Inferior parietal cortex (tissue), 1 donor: ENCODE results near the gene GPRIN1.
"Not testable (repeated sequence)": the region's sequence is repeated elsewhere in the genome, so short reads cannot be mapped to it uniquely, and the experiment has no call there.

ENCODE experiments used
- DNase-seq: peaks from one replicate; pipeline ENCODE4 v3.0.0-alpha.2; 2016; ENCODE audit errors: extremely low spot score

GPRIN1 gene

GRCh38 chr5:176575066-176575465, 34.9 kb downstream of the GPRIN1 start:
- no peak for DNase-seq

DNA sequence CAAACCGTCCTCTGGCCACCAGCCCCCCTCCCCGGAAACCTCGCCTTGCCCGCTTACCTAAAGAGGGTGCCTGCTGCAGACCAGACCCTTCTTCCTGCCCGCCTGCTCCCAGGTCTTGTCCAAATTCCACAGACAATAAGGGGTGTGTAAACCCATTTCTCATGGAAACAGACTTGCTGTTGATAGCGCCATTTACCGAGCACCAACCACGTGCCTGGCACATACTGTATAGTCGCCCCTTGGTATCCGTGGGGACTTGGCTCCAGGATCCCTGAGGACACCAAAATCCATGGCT, 35.7 kb downstream of the GPRIN1 start:
- no peak for DNase-seq

DNA sequence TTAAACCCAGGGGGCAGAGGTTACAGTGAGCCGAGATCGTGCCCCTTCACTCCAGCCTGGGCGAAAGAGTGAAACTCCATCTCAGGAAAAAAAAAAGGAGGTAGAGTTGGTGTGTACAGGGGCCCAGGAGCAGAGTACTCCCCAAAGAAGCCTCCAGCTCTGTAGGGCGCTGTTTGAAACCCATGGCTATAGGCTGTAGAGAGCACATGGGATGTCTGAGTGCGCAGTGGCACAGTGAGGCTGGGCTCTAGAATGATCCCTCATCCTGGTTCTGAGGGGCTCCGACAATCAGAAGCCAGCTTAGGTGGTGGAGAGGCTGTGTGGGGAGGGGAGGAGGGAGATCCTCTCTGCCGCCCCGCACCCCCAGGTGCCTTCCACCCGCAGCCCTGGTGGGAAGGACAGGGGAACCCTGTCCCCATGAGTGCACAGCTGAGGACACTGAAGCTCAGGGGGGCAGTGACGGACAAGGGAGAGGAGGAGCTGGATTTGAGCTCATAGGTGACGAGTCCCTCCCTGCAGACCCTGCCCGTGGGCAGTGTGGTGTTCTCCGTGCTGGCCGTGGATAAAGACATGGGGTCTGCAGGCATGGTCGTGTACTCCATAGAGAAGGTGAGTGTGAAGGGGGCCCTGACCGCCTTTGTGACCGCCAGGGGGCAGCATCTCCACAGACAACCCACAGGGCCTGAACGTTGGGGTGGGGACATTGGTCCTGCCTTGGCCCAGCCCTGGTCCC, 36.2 kb downstream of the GPRIN1 start:
- DNase-seq: peak; percentile 77

- no peak for DNase-seq
Observed at GRCh38 chr5:176570044-176570443, 39.9 kb downstream of the GPRIN1 start.

GRCh38 chr5:176568657-176569056, 41.3 kb downstream of the GPRIN1 start:
- DNase-seq: no peak

GRCh38 chr5:176565760-176566288, 44.1 kb downstream of the GPRIN1 start:
- DNase-seq: no peak

GRCh38 chr5:176564002-176564401, 46.0 kb downstream of the GPRIN1 start:
- DNase-seq: no peak

GRCh38 chr5:176562189-176562588, 47.8 kb downstream of the GPRIN1 start:
- DNase-seq: no peak

- no peak for DNase-seq
Observed at GRCh38 chr5:176561259-176561658, 48.7 kb downstream of the GPRIN1 start.

GRCh38 chr5:176560364-176560763, 49.6 kb downstream of the GPRIN1 start:
- no peak for DNase-seq

DNA sequence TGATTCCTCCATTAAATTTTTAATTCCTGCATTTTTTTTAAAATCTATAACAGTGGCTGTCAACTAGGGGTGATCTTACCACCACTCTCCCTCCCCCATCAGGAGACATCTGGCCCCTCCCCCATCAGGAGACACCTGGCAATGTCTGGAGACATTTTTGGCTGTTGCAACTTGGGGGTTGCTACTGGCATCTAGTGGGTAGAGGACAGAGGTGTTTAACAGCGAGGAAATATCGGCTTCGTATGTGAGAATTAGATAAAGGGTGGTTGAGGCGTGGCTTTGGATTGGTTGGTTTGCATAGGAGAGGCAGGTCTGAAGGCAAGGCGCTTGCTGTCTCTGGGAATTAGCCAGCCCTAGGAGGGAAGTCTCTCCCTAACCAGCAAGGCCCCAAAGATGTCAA, 50.3 kb downstream of the GPRIN1 start:
- no peak for DNase-seq

- DNase-seq: no peak
Observed at GRCh38 chr5:176557846-176558245, 52.1 kb downstream of the GPRIN1 start.

DNA sequence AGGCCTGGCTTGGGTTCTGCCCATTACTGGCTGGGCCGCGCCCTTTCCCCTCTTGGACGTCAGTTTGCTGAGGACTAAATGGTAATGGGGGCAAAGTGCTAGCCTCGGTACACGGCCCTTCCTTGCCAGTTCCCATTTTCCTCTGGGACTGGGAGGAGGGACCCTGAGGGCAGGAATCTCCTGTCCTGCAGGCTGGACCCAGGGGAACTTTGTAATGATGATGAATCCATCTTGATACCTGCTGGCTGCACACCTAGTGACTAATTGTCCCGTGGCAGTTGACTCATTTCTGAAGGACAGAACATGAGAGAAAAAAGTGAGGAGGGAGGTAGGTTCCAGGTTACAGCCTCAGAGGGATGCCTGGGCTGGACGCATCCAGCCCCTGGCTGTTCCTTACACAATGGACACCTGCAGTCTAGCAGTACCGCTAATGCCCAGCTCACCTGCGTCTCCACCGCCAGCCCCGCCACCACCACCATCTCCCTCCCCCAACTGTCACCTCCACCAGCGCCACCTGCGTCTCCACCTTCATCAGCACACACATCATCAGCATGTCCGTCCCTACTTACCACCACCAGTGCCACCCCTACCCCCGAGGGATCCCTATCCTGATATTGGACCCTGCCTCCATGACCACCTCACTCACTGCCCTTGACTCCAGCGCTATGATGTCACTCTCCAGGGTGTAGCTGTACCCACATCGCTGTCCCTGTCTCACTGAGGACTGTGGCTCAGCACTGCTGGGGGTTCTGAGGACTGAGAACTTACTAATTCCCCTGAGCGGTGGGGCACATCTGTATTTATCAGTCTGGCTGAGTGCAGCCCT, 56.5 kb downstream of the GPRIN1 start:
- no peak for DNase-seq

DNA sequence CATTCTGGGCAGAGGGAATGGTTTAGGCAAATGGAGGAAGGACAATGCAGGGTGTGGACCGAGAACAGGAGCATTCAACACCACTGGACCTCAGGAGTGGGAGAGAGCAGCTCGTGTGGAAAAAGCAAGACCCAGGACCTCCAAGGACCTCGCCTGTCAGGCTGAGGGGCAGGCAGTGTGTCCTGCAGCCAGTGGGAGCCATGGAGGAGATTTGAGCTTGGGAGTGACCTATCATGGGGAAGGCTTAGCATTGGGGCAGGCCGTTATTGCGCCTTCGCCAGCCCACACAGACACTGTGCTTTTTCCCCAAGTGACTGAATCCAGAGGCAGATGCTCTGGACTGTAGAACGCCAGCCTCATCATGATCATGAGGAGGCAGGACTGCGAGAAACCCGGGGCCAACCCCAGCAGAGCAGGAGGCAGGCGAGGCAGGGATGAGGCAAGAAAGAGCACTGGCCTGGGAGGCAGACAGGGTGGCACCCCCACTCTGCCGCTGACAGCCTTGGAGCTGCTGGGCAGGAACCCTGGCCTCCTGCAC, 57.6 kb downstream of the GPRIN1 start:
- no peak for DNase-seq

GRCh38 chr5:176550937-176551336, 59.0 kb downstream of the GPRIN1 start:
- not testable (repeated sequence) for DNase-seq

DNA sequence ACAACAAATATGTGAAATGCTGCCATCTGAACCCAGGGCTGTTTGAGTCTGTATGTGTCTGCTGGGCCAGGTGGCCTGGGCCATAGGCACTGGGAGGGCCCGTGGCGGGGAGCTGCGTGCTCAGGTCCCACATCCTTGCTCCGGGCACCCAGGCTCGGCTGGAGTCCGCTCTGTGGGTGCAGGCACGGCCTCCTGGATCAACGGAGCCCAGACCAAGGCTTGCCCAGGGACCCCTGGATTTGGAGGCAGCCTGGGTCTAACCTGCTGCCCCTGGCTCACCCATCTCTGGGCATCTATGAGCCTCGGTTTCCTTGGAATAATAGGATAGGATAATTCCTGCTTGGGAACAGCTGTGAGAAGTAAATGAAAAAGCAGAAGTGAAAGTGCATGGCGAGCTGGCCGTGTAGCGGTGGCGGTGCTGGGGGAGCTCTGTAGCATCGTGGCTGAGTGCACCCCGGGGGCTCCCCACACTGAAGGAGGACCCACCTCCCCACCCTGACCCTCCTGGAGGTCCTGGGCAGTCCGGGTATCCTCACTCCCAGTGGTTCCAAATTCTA, 59.6 kb downstream of the GPRIN1 start:
- DNase-seq: no peak

DNA sequence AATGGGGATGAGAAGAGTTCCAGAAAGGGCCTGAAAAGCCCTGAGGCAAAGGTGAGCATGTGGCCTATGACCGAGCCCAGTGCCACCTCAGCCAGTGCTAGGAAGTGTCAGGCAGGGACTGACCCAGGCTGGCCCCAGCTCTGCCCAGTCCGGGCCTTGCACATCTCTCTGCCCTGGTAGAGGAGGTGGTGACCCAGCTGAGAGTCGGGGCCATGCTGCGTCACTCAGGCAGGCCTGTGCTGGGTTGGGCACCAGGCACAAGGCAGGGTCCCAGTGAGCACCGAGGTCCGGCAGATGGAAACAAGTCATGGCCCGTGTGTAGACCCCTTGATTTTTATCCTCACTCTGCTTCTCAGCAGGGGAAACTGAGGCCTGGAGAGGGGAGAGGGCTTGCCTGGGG, 60.1 kb downstream of the GPRIN1 start:
- DNase-seq: no peak

DNA sequence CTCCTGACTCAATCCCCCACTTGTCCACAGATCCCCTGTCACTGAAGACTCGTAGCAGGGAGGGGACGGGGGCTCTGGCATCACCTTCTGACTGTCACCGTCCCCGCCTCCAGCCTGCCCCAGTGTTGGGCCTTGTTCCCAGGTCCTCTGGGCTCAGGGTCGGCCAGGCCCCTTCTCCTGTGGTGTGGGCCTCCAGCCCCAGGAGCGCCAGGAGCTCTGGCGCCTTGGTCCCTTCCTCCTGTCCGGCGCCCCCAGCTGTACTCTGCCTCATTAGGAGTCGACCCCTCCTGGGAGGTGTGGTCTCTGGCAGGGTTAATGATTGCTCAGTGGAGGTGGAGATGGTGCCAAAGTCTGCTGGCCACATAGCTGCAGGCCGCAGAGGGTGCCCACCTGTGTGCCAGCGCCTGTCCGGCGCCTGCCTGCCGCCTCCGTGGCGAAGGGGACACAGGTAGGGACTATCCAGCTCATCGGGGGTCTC, 61.0 kb downstream of the GPRIN1 start, which contains the start of gene CDHR2:
CDHR2 (plus strand) TSS at position 376 of the 478 bp plus-strand sequence. CDS start 16,011 bp downstream, outside the sequence.
- no peak for DNase-seq

GRCh38 chr5:176547802-176548201, 62.2 kb downstream of the GPRIN1 start:
- DNase-seq: no peak
